SJCRH30 (cell line): ENCODE results near the gene EID2. TPM values are rescaled to one million over a fixed set of nuclear protein-coding genes. Genes with fewer than 3 reads are reported as not detected.

Experiments used
- DNase-seq, 2 experiments: peaks; one replicate each; pipeline ENCODE4 v3.0.0-alpha.2; 2015 to 2020
- H3K27ac ChIP-seq: fragments of 250-450 bp; sonication (Bioruptor Pico); 2 replicates; pipeline ENCODE4 v1.5.1; 2020; ENCODE audit warnings: mild to moderate bottlenecking, moderate library complexity
- H3K27me3 ChIP-seq: fragments of 250-450 bp; sonication (Bioruptor Pico); 2 replicates; pipeline ENCODE4 v1.5.1; 2020; ENCODE audit warnings: mild to moderate bottlenecking, moderate library complexity
- H3K36me3 ChIP-seq: fragments of 250-450 bp; sonication (Bioruptor Pico); 2 replicates; pipeline ENCODE4 v1.5.1; 2020; ENCODE audit warnings: mild to moderate bottlenecking, moderate library complexity
- H3K4me1 ChIP-seq: fragments of 250-450 bp; sonication (Bioruptor Pico); 2 replicates; pipeline ENCODE4 v1.5.1; 2020; ENCODE audit warnings: mild to moderate bottlenecking, moderate library complexity
- H3K4me3 ChIP-seq: fragments of 250-450 bp; sonication (Bioruptor Pico); 2 replicates; pipeline ENCODE4 v1.5.1; 2020; ENCODE audit warnings: mild to moderate bottlenecking, moderate library complexity
- H3K9me3 ChIP-seq: fragments of 250-450 bp; sonication (Bioruptor Pico); replicated peaks from 2 replicates; pipeline ENCODE4 v1.5.1; 2020; ENCODE audit warnings: mild to moderate bottlenecking, moderate library complexity
- total RNA-seq: library from RNA; depleted of rRNA; stranded (reverse); fragments of >200 nt; shearing (Covaris generic); gene quantifications from 2 replicates; pipeline ENCODE4 v1.2.3, GENCODE V29; 2014; rRNA removed

Gene EID2, protein sequence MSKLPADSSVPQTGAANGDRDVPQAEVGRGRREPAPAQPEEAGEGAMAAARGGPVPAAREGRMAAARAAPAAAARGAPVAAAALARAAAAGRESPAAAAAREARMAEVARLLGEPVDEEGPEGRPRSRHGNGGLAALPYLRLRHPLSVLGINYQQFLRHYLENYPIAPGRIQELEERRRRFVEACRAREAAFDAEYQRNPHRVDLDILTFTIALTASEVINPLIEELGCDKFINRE
- total RNA-seq, result 30.4 and 35.8 TPM in 2 replicates

DNA sequence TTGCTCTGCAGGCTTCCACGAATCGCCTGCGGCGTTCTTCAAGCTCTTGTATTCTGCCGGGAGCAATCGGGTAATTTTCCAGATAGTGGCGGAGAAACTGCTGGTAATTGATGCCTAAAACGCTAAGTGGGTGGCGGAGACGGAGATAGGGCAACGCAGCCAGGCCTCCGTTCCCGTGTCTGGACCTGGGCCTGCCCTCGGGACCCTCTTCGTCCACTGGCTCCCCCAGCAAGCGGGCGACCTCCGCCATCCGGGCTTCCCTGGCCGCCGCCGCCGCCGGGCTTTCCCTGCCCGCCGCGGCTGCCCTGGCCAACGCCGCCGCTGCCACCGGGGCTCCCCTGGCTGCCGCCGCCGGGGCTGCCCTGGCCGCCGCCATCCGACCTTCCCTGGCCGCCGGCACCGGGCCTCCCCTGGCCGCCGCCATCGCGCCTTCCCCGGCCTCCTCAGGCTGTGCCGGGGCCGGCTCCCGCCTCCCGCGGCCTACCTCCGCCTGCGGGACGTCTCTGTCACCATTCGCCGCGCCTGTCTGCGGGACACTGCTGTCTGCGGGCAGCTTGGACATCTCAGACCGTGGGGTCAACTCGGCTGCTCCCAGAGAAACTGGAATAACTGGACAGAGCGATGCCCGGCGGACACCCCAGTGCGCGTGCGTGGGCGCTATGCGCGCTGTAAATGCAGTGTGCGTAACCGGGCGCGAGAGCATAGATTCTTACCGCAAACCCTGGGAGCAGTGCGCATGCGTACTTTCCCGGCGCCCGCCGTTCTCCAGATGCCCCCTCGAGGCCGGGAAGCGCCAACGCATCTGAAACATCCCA is at the start of gene EID2:
EID2 (minus strand) TSS at position 644 of the 815 bp plus-strand sequence; CDS start at position 562, 82 bp downstream.
- peak within 1 kb of the TSS; percentile 85 for H3K4me3 ChIP-seq
- H3K36me3 ChIP-seq, result no peaks in the 10 kb centered on the region; the same call in 1 of the 2 replicates
- H3K27me3 ChIP-seq, result no peaks in the 10 kb centered on the region
- peaks cover 12% of the 10 kb centered on the region for H3K4me1 ChIP-seq
- H3K27ac ChIP-seq, result peak within 1 kb of the TSS; percentile 43; the same call in 1 of the 2 replicates
- no peaks in the 10 kb centered on the region for H3K9me3 ChIP-seq
- peak; percentile 97 to 98 for DNase-seq

DNA sequence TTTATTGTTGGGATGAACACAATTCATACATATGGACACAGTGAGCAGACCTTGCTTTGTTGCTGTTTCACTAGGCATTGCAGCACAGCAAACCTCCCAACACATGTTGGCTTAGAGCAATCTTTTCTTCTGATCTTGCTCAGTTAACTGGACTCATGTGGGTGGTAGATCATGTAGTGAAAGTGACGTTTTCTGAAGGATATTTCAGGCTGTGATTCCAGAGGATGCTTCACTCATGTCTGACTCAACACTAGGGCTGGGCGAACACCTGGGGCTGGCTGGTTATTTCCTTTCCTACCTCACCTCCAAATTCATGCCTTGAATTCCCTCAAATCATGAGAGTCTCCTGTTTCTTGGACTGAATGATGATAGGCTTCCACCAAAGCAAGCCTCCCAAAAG is 48.1 kb upstream of the EID2 start:
- H3K27me3 ChIP-seq, result 0 out of 2 replicates have a peak, but pooled peaks cover 3% of the 10 kb centered on the region

DNA sequence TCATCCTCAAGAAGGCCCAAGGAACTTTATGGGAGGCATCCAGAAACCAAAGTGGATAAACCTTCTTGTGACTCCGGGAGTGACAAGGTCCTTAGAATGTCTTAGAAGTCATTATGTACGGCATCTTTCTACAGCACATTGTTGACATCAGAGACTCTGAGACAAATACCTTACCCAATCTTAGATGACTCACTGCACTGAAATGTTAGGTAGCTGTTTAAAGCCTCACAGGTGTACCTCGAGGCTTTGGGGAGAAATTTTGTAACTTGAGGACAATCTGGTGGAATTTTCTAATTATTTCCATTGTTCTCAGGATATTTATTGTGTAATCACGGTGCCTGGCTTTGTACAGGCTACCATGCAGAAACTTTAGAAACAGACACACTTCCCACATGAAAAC is 47.5 kb upstream of the EID2 start:
- no peak overlapping the region for H3K4me3 ChIP-seq
- no peak overlapping the region for H3K27ac ChIP-seq
- no peak for DNase-seq
- no peaks in the 10 kb centered on the region for H3K9me3 ChIP-seq
- H3K4me1 ChIP-seq, result no peaks in the 10 kb centered on the region
- no peaks in the 10 kb centered on the region for H3K36me3 ChIP-seq
- H3K27me3 ChIP-seq, result 0 out of 2 replicates have a peak, but pooled peaks cover 3% of the 10 kb centered on the region

More for the DNA sequence above, 48.1 kb upstream of the EID2 start:
- Histone ChIP-seq H3K36me3 (no peaks in the 10 kb centered on the region), H3K27ac (no peak overlapping the region), H3K4me1 (no peaks in the 10 kb centered on the region), H3K4me3 (no peak overlapping the region), H3K9me3 (no peaks in the 10 kb centered on the region)
- no peak for DNase-seq

DNA sequence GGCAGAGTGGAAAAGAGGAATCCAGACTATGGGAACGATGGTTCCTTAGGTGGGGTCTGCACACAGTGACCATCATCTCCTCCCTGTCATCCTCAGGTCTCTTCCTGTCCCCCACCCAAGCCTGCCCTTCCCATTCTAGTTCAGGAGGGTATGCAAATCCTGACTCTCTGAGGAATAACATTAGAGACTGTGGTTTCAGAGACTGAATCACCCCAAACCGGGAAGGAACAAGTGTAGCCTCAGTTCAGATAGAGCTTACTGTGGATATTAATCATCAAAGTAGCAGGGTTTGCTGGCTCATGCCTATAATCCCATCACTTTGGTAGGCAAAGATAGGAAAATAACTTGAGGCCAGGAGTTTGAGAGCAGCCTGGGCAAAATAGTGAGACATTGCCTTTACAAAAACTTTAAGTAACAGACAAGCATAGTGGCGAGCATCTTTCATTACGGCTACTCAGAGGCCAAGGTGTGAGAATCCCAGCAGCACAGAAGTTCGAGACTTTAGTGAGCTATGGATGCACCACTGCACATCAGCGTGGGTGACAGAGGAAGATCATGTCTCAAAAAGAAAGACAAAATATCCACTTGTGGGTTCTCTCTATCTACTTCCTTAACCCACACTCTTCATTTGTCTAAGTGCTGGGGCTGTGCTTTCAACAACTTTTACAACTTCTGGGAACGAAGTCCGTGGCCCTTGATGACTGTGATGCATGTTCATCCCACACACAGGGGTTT is 43.1 kb upstream of the EID2 start:
- no peaks in the 10 kb centered on the region for H3K9me3 ChIP-seq
- 0 out of 2 replicates have a peak, but pooled peaks cover 3% of the 10 kb centered on the region for H3K27me3 ChIP-seq
- H3K36me3 ChIP-seq, result no peaks in the 10 kb centered on the region
- H3K27ac ChIP-seq, result no peak overlapping the region
- no peak overlapping the region for H3K4me3 ChIP-seq
- H3K4me1 ChIP-seq, result no peaks in the 10 kb centered on the region
- no peak for DNase-seq

DNA sequence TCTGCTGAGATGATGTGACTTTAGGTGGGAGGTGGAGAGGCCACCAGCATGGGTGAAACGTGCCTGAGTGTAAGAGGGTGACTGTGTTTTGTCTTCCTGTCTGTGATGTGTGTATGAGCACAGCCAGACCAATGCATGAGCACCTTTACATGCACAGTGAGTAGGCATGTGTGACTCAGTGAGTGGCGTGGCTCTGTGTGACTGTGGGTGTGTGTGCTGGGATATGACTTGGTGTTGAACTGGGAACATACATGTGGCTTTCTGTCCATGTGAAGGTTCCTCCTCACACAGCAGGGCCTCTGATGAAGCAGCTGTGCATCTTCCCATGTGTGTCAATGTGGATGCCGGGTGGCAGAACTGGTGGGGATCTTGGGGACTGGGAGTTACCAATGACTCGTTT is 42.5 kb upstream of the EID2 start:
- H3K27ac ChIP-seq, result no peak overlapping the region

DNA sequence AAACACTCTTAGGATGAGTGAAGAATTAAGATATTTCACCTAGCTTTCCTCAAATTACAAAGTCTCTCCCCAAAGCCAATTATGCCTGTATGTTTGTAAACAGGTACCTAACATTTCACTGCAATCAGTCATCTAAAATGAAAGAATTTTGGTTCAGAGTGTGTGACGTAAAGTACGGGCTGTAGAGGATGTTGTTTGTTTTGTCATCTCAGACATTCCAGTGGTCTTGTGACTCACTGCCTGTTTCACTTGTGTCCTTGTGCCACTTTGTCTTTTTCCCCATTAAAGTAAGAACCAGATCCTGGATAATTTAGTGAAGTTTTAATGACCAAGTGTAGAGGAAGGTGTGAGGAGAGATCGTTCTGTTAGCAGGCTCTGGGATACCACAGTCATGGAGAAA is 28.6 kb upstream of the EID2 start:
- H3K4me3 ChIP-seq, result no peak overlapping the region
- no peak overlapping the region for H3K27ac ChIP-seq
- DNase-seq, result no peak
- H3K27me3 ChIP-seq, result no peaks in the 10 kb centered on the region
- H3K4me1 ChIP-seq, result peaks cover 6% of the 10 kb centered on the region; the same call in 1 of the 2 replicates
- no peaks in the 10 kb centered on the region; the same call in 1 of the 2 replicates for H3K9me3 ChIP-seq
- H3K36me3 ChIP-seq, result no peaks in the 10 kb centered on the region

More for the DNA sequence above, 42.5 kb upstream of the EID2 start:
- H3K9me3 ChIP-seq, result no peaks in the 10 kb centered on the region
- H3K4me3 ChIP-seq, result no peak overlapping the region
- no peaks in the 10 kb centered on the region for H3K4me1 ChIP-seq
- no peaks in the 10 kb centered on the region for H3K36me3 ChIP-seq
- no peak for DNase-seq
- H3K27me3 ChIP-seq, result 0 out of 2 replicates have a peak, but pooled peaks cover 3% of the 10 kb centered on the region

DNA sequence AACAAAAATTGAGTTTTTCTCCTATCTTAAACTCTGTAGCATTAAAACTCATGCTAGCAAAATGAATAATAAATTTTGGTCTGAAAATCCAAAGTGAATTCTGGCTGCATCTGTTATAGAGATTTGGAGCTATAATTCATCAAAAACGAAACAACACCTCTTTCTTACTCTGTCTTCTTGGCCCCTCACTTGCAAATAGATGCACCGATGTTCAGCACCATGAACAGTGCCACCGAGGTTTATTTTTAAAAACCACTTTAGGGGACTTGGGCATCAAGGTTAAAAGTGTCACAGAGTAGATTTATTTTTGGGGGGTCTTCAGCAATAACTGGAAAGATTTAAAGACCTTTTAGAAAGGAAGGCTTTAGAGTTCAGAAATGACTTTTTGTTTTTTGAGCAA is 26.1 kb upstream of the EID2 start:
- Histone ChIP-seq H3K27me3 (no peaks in the 10 kb centered on the region), H3K9me3 (no peaks in the 10 kb centered on the region; the same call in 1 of the 2 replicates), H3K36me3 (no peaks in the 10 kb centered on the region), H3K4me3 (no peak overlapping the region), H3K27ac (no peak overlapping the region), H3K4me1 (peaks cover 6% of the 10 kb centered on the region; the same call in 1 of the 2 replicates)
- DNase-seq, result no peak

DNA sequence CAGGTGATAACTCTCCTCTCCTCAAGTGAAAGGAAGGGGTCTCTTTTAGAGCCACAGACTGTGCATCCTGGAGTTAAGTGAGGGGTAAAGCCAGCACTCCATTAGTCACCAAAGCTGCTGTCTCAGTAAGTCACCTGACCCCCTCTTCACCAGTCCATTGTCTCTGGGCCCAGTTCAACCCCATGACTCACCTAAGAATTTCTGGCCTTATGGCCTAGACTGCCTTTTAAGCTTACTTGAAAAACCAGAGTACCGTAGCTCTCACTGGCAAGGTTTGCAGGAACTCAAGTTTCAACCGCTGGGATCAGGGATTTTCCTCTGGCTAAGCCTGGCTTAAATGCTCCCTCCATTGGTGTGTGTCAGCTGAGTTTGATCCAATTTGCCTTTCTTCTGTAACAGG is 23.4 kb upstream of the EID2 start:
- Histone ChIP-seq H3K27me3 (no peaks in the 10 kb centered on the region), H3K4me1 (peaks cover under 1% of the 10 kb centered on the region; the same call in 1 of the 2 replicates), H3K36me3 (no peaks in the 10 kb centered on the region), H3K27ac (no peak overlapping the region), H3K4me3 (no peak overlapping the region), H3K9me3 (no peaks in the 10 kb centered on the region; the same call in 1 of the 2 replicates)
- peak in 1 of 2 experiments; percentile 27 for DNase-seq

DNA sequence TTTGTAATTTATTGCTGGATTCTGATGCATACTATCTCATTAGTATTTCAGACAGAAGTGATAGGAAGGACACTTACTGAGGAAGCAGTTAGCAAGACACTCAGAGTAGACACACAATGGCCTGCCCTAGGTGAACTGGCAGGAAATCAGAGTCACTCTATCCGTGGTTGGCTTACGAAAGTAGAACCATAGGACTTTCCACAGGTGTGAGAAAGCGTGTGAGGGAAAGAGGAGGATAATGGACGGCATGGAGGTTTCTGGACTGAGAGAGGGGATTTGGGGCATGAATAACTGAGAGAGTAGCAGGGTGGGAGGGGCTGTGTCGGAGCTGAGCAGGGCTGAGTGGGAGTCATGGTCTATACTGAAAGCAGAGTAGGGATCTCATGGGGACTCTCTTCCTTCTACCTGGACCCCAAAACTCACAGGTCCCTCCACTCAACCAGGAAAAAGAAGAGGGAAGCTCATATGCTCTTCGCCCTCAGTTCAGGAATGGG is 18.7 kb upstream of the EID2 start:
- Histone ChIP-seq H3K4me3 (peak overlapping the region; percentile 11), H3K27ac (peak overlapping the region; percentile 77), H3K9me3 (no peaks in the 10 kb centered on the region), H3K27me3 (no peaks in the 10 kb centered on the region), H3K4me1 (peaks cover 13% of the 10 kb centered on the region), H3K36me3 (no peaks in the 10 kb centered on the region)
- peak in 1 of 2 experiments; percentile 49 for DNase-seq

DNA sequence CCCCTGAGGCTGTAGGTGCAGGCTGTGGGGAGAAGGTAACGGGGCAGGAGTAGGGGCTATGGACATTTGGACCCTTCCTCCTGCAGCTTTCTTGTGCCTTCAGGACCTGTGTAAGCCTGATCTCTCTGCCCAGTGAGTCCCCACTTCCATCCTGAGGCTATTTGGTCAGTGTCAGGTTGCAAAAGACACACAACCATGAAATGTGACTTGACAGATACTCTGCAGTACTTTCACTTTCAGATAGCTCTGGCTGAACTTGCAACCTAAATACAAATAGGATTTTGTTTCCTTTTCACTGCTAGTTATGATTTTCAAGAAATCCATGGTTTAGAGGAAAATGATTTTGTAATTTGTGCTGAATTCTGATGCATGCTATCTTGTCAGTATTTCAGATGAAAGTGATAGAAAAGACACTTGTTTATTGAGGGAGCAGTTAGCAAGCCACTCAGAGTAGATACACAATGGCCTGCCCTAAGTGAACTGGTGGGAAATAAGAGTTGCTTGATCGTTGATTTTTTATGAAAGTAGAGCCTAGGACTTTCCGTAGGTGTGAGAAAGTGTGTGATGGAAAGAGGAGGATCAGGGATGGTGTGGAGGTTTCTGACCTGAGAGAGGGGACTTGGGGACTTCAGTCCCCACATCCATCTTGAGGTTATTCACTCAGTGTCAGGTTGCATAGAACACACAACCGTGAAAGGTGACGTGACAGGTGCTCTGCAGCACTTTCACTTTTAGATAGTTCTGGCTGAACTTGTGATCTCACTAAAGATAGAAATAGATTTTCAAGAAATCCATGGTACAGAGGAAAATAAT is 18.1 kb upstream of the EID2 start:
- DNase-seq, result peak; percentile 73 to 91
- peak overlapping the region; percentile 11 for H3K4me3 ChIP-seq

DNA sequence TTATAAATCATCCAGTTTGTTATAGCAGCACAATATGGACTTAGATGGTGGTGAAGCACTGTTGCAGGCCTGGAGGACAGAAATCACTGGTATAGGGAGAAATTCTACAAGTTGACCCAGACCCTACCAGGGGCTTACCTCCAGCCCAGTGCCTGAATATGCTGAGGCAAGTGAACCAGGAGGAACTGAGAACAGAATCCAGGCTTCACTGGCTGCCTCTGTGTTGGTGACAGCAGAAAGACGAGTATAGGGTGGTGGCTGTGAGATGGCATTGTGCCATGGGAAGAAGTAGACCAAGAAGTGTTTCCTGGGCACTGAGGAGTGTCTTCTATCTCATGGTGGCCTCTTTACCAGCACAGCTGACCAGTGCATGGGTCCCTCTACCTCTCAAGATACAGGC is 15.9 kb upstream of the EID2 start:
- Histone ChIP-seq H3K9me3 (no peaks in the 10 kb centered on the region), H3K27ac (no peak overlapping the region), H3K4me3 (no peak overlapping the region), H3K4me1 (peaks cover 13% of the 10 kb centered on the region), H3K36me3 (no peaks in the 10 kb centered on the region), H3K27me3 (no peaks in the 10 kb centered on the region)
- DNase-seq, result no peak

More for the DNA sequence above, 18.1 kb upstream of the EID2 start:
- Histone ChIP-seq H3K36me3 (no peaks in the 10 kb centered on the region), H3K27me3 (no peaks in the 10 kb centered on the region), H3K4me1 (peaks cover 13% of the 10 kb centered on the region), H3K9me3 (no peaks in the 10 kb centered on the region), H3K27ac (peak overlapping the region; percentile 77)

DNA sequence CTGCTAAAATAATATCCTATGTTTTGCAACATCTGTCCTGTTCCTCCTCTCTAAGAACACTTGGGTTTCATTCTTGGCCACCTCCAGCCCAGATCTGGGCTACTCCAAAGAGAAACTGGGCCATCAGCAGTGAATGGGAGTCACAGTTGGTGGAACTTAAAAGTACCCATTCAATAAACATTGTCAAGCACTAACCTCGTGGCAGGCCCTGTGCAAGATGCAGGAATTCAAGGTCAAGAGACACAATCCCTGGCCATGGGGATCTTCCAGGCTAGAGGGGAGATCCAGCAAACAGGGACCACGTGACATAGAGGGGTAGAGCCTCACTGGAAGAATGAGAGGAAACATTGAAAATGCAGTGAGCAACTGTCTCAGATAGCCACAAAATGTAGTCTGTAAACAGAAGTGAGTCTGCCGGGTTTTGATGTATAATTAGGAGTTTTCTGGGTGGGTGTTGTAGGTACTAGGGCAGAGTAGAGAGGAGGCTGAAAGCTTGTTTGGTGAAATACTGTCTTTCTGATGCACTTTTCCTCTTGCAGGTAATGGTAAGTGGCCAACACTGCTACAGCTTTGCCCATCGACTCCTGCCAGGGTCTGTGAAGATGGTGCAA is 14.8 kb upstream of the EID2 start:
- no peaks in the 10 kb centered on the region for H3K9me3 ChIP-seq
- no peaks in the 10 kb centered on the region for H3K36me3 ChIP-seq
- no peak for DNase-seq
- no peaks in the 10 kb centered on the region for H3K27me3 ChIP-seq
- H3K27ac ChIP-seq, result no peak overlapping the region
- no peak overlapping the region for H3K4me3 ChIP-seq
- peaks cover 13% of the 10 kb centered on the region for H3K4me1 ChIP-seq

DNA sequence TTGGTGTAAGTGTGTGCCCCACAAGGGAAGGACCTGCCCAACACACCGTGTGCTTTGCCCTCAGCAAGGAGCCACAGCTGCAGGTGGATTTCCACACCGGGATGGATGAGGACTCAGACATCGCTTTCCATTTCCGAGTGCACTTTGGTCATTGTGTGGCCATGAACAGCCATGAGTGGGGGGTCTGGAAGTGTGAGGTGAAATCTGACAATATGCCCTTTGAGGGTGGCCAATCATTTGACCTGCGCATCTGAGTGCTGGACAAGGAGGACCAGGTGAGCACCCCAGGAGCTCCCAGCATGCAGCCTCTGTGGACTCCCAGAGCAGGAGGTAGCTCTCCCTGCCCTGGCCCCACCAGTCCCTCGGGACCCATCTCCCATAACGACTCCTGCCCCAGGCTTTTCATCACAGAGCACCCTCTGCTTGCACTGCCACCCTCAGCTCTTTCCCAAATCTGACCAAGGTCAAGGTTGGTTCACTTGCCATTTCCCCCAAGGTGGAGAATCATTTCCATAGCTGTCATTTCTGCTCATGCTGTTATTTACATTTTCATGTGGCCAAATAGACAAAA is 13.2 kb upstream of the EID2 start:
- no peak overlapping the region for H3K4me3 ChIP-seq
- no peaks in the 10 kb centered on the region for H3K27me3 ChIP-seq
- DNase-seq, result no peak
- H3K9me3 ChIP-seq, result no peaks in the 10 kb centered on the region
- H3K27ac ChIP-seq, result no peak overlapping the region
- H3K36me3 ChIP-seq, result no peaks in the 10 kb centered on the region
- H3K4me1 ChIP-seq, result peaks cover 13% of the 10 kb centered on the region
